Parathyroid adenoma (tissue), 2 donors: Measurements from ENCODE around the gene GNAI2.
A peak's percentile ranks its signal among the peaks of the same experiment; 100 is the strongest.

ENCODE experiments used
- H2AFZ ChIP-seq: fragments of 300-600 bp; sonication (generic); one replicate; pipeline ENCODE4 v1.7.0; 2017; ENCODE audit warnings: antibody characterized with exemption, mild to moderate bottlenecking
- H3K27ac ChIP-seq: fragments of 300-600 bp; sonication (generic); one replicate; pipeline ENCODE4 v1.7.0; 2017
- H3K27me3 ChIP-seq: fragments of 300-600 bp; sonication (generic); one replicate; pipeline ENCODE4 v1.7.0; 2017; ENCODE audit warnings: low read length; ENCODE audit not compliant: control insufficient read depth, insufficient read depth
- H3K36me3 ChIP-seq: fragments of 300-600 bp; sonication (generic); one replicate; pipeline ENCODE4 v1.7.0; 2017; ENCODE audit warnings: low read length; ENCODE audit not compliant: control insufficient read depth, insufficient read depth
- H3K4me1 ChIP-seq: fragments of 300-600 bp; sonication (generic); one replicate; pipeline ENCODE4 v1.7.0; 2017; ENCODE audit warnings: control low read depth
- H3K4me2 ChIP-seq: fragments of 300-600 bp; sonication (generic); one replicate; pipeline ENCODE4 v1.7.0; 2017; ENCODE audit warnings: low read length
- H3K4me3 ChIP-seq: fragments of 300-600 bp; sonication (generic); one replicate; pipeline ENCODE4 v1.7.0; 2017; ENCODE audit warnings: low read depth, low read length
- H3K79me2 ChIP-seq: fragments of 300-600 bp; sonication (generic); one replicate; pipeline ENCODE4 v1.7.0; 2017; ENCODE audit warnings: control low read depth
- H3K9ac ChIP-seq: fragments of 300-600 bp; sonication (generic); one replicate; pipeline ENCODE4 v1.7.0; 2017; ENCODE audit warnings: mild to moderate bottlenecking
- H3K9me3 ChIP-seq: fragments of 300-600 bp; sonication (generic); one replicate; pipeline ENCODE4 v1.7.0; 2017; ENCODE audit warnings: low read length; ENCODE audit not compliant: control insufficient read depth
- CTCF ChIP-seq: fragments of 300-600 bp; sonication (generic); IDR thresholded peaks from one replicate; pipeline ENCODE4 v1.7.0; 2017; ENCODE audit warnings: antibody characterized with exemption, mild to moderate bottlenecking
- donor health status: primary hyperparathyroidism.

The GNAI2 gene

GRCh38 chr3:50194128-50194902 is 41.7 kb upstream of the GNAI2 start:
- H3K36me3 ChIP-seq: no peaks in the 10 kb centered on the region
- H3K4me2 ChIP-seq: peak overlapping the region; percentile 13
- peak; percentile 76 for TF ChIP-seq CTCF
- H3K27ac ChIP-seq: no peak overlapping the region
- peaks cover 8% of the 10 kb centered on the region for H3K27me3 ChIP-seq
- H3K9ac ChIP-seq: no peak overlapping the region
- no peak overlapping the region for H3K4me3 ChIP-seq
- H3K4me1 ChIP-seq: peaks cover 2% of the 10 kb centered on the region
- H3K9me3 ChIP-seq: no peaks in the 10 kb centered on the region
- H2AFZ ChIP-seq: peak overlapping the region; percentile 25
- H3K79me2 ChIP-seq: no peaks in the 10 kb centered on the region

GRCh38 chr3:50194903-50195500 is 41.0 kb upstream of the GNAI2 start:
- TF ChIP-seq CTCF: no peak
- Histone ChIP-seq H3K9me3 (no peaks in the 10 kb centered on the region), H3K4me1 (peaks cover 2% of the 10 kb centered on the region), H3K79me2 (no peaks in the 10 kb centered on the region), H2AFZ (no peak overlapping the region), H3K4me2 (peak overlapping the region; percentile 13), H3K4me3 (no peak overlapping the region), H3K36me3 (no peaks in the 10 kb centered on the region), H3K27me3 (peaks cover 8% of the 10 kb centered on the region), H3K27ac (no peak overlapping the region), H3K9ac (no peak overlapping the region)

- Histone ChIP-seq H3K9me3 (no peaks in the 10 kb centered on the region), H3K4me3 (no peak overlapping the region), H3K4me1 (peaks cover 2% of the 10 kb centered on the region), H3K9ac (no peak overlapping the region), H3K36me3 (no peaks in the 10 kb centered on the region), H2AFZ (no peak overlapping the region), H3K4me2 (no peak overlapping the region), H3K27ac (no peak overlapping the region), H3K79me2 (no peaks in the 10 kb centered on the region), H3K27me3 (peaks cover 8% of the 10 kb centered on the region)
- no peak for TF ChIP-seq CTCF
Observed at GRCh38 chr3:50195501-50196252, 40.3 kb upstream of the GNAI2 start.

- Histone ChIP-seq H3K27me3 (peaks cover 8% of the 10 kb centered on the region), H3K27ac (no peak overlapping the region), H3K36me3 (no peaks in the 10 kb centered on the region)
Observed at GRCh38 chr3:50196253-50196801, 39.7 kb upstream of the GNAI2 start.

More at GRCh38 chr3:50196253-50196801, 39.7 kb upstream of the GNAI2 start:
- Histone ChIP-seq H3K4me3 (no peak overlapping the region), H2AFZ (no peak overlapping the region), H3K79me2 (no peaks in the 10 kb centered on the region), H3K9me3 (no peaks in the 10 kb centered on the region), H3K4me1 (peaks cover 2% of the 10 kb centered on the region), H3K4me2 (no peak overlapping the region), H3K9ac (no peak overlapping the region)
- no peak for TF ChIP-seq CTCF
